ENCODE data around the gene GLP1R. TPM values are rescaled to one million over a fixed set of nuclear protein-coding genes. Genes with fewer than 3 reads are reported as not detected.

The GLP1R gene
- total RNA-seq, 2 donors from 2014 or later = not detected

- no peak for ATAC-seq (ENCODE audit: insufficient number of reproducible peaks, low FRiP score, low read depth)
- Histone ChIP-seq H3K9me3 (no peaks in the 10 kb centered on the region), H3K36me3 (no peaks in the 10 kb centered on the region), H3K27ac (no peak overlapping the region), H3K27me3 (replicated peaks; ENCODE audit: insufficient read depth) (no peaks in the 10 kb centered on the region), H3K4me1 (ENCODE audit: control insufficient read depth in 1 of 2, low read depth in 2 of 2) (no peaks in the 10 kb centered on the region), H3K4me3 (no peak overlapping the region)
- TF ChIP-seq CTCF (IDR thresholded peaks at IDR 0.05) = no peak
- DNase-seq (ENCODE audit: low spot score) = no peak
Measured at GRCh38 chr6:39018103-39018502, 30.5 kb upstream of the GLP1R start.

GRCh38 chr6:39020136-39020535, 28.4 kb upstream of the GLP1R start:
- Histone ChIP-seq H3K9me3 (no peaks in the 10 kb centered on the region), H3K4me1 (ENCODE audit: control insufficient read depth in 1 of 2, low read depth in 2 of 2) (no peaks in the 10 kb centered on the region), H3K27ac (no peak overlapping the region), H3K36me3 (no peaks in the 10 kb centered on the region), H3K27me3 (replicated peaks; ENCODE audit: insufficient read depth) (no peaks in the 10 kb centered on the region), H3K4me3 (no peak overlapping the region)
- DNase-seq (ENCODE audit: low spot score) (no peak), ATAC-seq (ENCODE audit: insufficient number of reproducible peaks, low FRiP score, low read depth) (no peak)
- no peak for TF ChIP-seq CTCF (IDR thresholded peaks at IDR 0.05)

- Histone ChIP-seq H3K4me3 (no peak overlapping the region), H3K9me3 (no peaks in the 10 kb centered on the region), H3K4me1 (ENCODE audit: control insufficient read depth in 1 of 2, low read depth in 2 of 2) (peaks cover 0 to under 1% of the 10 kb centered on the region in 2 donors), H3K36me3 (no peaks in the 10 kb centered on the region), H3K27ac (no peak overlapping the region), H3K27me3 (replicated peaks; ENCODE audit: insufficient read depth) (no peaks in the 10 kb centered on the region)
- no peak for TF ChIP-seq CTCF (IDR thresholded peaks at IDR 0.05)
- DNase-seq (ENCODE audit: low spot score) = no peak
- ATAC-seq (ENCODE audit: insufficient number of reproducible peaks, low FRiP score, low read depth) = no peak
Measured at GRCh38 chr6:39021041-39021440, 27.5 kb upstream of the GLP1R start.

GRCh38 chr6:39021779-39022178, 26.8 kb upstream of the GLP1R start:
- TF ChIP-seq CTCF (IDR thresholded peaks at IDR 0.05) = no peak
- Histone ChIP-seq H3K4me3 (no peak overlapping the region), H3K9me3 (no peaks in the 10 kb centered on the region), H3K4me1 (ENCODE audit: control insufficient read depth in 1 of 2, low read depth in 2 of 2) (peaks cover 0 to 3% of the 10 kb centered on the region in 2 donors), H3K36me3 (no peaks in the 10 kb centered on the region), H3K27me3 (replicated peaks; ENCODE audit: insufficient read depth) (no peaks in the 10 kb centered on the region), H3K27ac (no peak overlapping the region)
- DNase-seq (ENCODE audit: low spot score) (no peak), ATAC-seq (ENCODE audit: insufficient number of reproducible peaks, low FRiP score, low read depth) (no peak)

- Histone ChIP-seq H3K27me3 (replicated peaks; ENCODE audit: insufficient read depth) (no peaks in the 10 kb centered on the region), H3K4me1 (ENCODE audit: control insufficient read depth in 1 of 2, low read depth in 2 of 2) (peaks cover 0 to 3% of the 10 kb centered on the region in 2 donors), H3K4me3 (no peak overlapping the region), H3K36me3 (no peaks in the 10 kb centered on the region), H3K27ac (no peak overlapping the region), H3K9me3 (no peaks in the 10 kb centered on the region)
- DNase-seq (ENCODE audit: low spot score) = no peak
- no peak for ATAC-seq (ENCODE audit: insufficient number of reproducible peaks, low FRiP score, low read depth)
- no peak for TF ChIP-seq CTCF (IDR thresholded peaks at IDR 0.05)
Measured at GRCh38 chr6:39026175-39026574, 22.4 kb upstream of the GLP1R start.
